Hindlimb muscle (tissue), 1 donor: ENCODE results near the gene FBP1. TPM values are rescaled to one million over a fixed set of nuclear protein-coding genes. Genes with fewer than 3 reads are reported as not detected.

Experiments
- DNase-seq: peaks from one replicate; pipeline ENCODE4 v3.0.0-alpha.2; 2013
- polyA plus RNA-seq: library from polyadenylated mRNA; unstranded; fragments of 120-200 nt; gene quantifications from one replicate; pipeline ENCODE4 v1.2.1, GENCODE V29; 2013; ENCODE audit not compliant: insufficient read length

The FBP1 gene
- polyA plus RNA-seq, 1 donor: 0.45 TPM

- no peak for DNase-seq
These were observed 16.4 kb upstream of the FBP1 start for GRCh38 chr9:94655739-94656138.

GRCh38 chr9:94654165-94654894 lies 15.0 kb upstream of the FBP1 start:
- no peak for DNase-seq

- DNase-seq: no peak
These were observed 11.6 kb upstream of the FBP1 start for GRCh38 chr9:94650949-94651348.

GRCh38 chr9:94649100-94649819 lies 9.9 kb upstream of the FBP1 start:
- DNase-seq: no peak

GRCh38 chr9:94648185-94648584 lies 8.9 kb upstream of the FBP1 start:
- DNase-seq: no peak

GRCh38 chr9:94645901-94646300 lies 6.6 kb upstream of the FBP1 start:
- DNase-seq: no peak

GRCh38 chr9:94644543-94644942 lies 5.2 kb upstream of the FBP1 start:
- no peak for DNase-seq

- no peak for DNase-seq
These were observed 4.4 kb upstream of the FBP1 start for GRCh38 chr9:94643741-94644140.

- no peak for DNase-seq
These were observed 3.9 kb upstream of the FBP1 start for GRCh38 chr9:94643176-94643575.

- DNase-seq: no peak
These were observed 3.2 kb upstream of the FBP1 start for GRCh38 chr9:94642501-94642900.

- DNase-seq: no peak
These were observed 670 bp upstream of the FBP1 start for GRCh38 chr9:94639999-94640376.

DNA sequence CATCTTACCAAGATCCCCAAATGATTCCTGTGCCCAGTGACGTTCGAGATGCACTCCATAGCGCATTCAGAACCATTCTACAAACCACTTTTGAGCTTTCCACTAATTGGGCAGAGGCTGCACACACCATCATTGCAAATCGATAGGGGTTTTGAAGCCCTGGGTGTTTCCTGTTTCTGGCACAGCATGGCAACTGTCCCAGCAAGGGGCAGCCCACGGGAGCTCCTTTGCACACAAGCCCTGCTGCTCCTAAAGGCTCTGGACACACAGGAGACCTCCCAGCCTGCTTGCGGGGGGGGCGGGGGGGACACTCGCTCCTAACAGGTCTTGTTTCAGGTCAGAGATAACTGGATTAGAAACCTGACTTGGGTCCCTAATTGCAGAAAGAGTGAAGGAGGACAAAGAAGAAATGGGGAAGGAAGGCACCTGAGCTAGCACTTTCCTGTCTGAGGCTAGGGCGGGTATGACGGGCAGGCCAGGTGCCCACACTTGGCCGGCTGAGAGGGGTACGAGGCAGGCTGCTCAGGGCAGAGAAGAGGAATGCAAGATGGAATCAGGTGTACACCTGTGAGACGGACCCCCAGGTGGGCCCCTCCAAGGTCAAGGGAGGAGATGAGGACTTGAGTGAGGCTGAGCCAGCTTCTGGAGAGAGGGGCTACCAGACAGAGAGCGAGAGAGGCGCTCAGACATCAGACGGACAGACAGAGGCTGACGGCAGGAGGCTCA lies 820 bp downstream of the FBP1 start:
- no peak for DNase-seq

- DNase-seq: peak; percentile 50
These were observed 6.6 kb downstream of the FBP1 start for GRCh38 chr9:94632737-94633136.

- no peak for DNase-seq
These were observed 7.7 kb downstream of the FBP1 start for GRCh38 chr9:94631599-94631998.

- no peak for DNase-seq
These were observed 8.5 kb downstream of the FBP1 start for GRCh38 chr9:94630833-94631232.

DNA sequence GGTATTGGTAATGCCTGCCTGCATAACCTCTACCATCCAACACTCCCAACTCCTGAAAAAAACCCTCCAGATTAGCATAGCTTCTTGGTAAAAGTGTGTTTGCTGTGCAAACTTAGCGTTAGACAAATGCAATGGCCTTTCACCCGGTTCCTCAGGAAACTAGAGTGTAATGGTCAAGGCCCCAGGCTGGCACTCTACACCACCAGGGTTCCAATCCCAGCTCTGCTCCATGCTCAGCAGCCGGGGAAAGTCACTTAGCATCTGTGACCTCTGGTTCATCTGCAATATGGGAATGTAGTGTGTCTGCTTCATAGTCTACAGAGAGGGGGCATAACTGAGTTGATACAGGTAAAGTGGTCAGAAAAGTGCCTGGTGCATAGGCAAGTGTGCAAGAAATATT lies 9.0 kb downstream of the FBP1 start:
- no peak for DNase-seq

- DNase-seq: no peak
These were observed 12.0 kb downstream of the FBP1 start for GRCh38 chr9:94627287-94627686.

GRCh38 chr9:94625835-94626234 lies 13.5 kb downstream of the FBP1 start:
- no peak for DNase-seq

GRCh38 chr9:94624629-94625028 lies 14.7 kb downstream of the FBP1 start:
- no peak for DNase-seq

GRCh38 chr9:94623253-94623652 lies 16.1 kb downstream of the FBP1 start:
- no peak for DNase-seq

DNA sequence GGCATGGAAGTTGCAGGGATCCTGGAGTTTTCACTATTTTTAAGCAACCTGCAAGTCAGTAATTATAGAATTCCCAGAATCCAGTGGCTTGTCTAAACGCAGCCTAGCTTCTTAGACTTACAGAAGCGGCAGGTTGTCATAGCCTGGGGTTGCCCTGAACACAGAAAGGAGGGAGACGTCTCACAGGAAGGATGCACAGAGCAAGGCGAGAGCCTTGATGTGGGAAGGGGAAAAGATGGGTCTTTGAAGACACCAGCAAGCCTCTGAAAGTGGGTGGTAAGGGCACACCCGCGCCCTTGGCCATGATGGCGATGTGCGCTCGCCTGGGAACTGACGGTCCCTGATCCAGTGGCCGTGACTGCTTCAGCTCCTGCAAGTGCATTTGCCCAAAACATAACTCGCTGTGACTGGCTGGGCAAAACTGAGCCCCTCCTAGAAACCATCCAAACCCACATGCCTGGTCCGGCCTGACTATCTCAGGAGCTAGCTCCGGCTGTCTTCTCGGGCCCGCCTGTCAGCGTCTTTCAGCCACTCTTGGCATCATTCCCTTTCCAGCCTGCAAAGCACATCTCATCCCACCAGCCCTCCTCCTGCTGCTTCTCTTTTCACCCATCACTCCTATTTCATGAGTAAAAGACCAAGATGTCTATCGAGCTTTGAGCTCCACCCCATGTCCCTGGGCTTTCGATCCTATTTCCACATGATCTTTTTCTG lies 17.1 kb downstream of the FBP1 start:
- no peak for DNase-seq

DNA sequence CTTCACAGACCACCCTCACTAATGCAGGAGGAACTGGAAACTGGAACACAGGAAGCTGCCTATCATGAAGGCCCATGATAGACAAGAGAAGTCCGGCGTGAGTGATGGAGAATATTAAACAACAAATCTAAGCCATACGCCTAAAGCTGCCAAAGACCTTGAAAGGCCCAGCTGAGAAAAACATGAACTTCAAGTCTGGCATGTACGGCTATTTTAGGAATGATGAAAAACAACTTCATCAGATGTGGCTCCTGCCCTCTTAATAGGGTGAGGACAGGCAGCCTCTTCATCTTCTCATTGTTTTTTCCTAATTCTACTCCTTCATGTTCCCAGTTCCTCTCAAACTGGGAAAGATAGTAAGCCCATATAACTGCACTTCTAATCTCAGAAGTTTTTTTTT lies 20.3 kb downstream of the FBP1 start:
- DNase-seq: no peak

GRCh38 chr9:94613003-94613402 lies 26.3 kb downstream of the FBP1 start:
- no peak for DNase-seq
